GM21381 (cell line): ENCODE measurements around the gene INHBB.

Experiments
- ATAC-seq: cut with Tn5 transposase; IDR thresholded peaks from one replicate; pipeline ENCODE4 v1.9.1; 2021; ENCODE audit warnings: mild to moderate bottlenecking, moderate library complexity; ENCODE audit not compliant: unreplicated experiment

The INHBB gene

DNA sequence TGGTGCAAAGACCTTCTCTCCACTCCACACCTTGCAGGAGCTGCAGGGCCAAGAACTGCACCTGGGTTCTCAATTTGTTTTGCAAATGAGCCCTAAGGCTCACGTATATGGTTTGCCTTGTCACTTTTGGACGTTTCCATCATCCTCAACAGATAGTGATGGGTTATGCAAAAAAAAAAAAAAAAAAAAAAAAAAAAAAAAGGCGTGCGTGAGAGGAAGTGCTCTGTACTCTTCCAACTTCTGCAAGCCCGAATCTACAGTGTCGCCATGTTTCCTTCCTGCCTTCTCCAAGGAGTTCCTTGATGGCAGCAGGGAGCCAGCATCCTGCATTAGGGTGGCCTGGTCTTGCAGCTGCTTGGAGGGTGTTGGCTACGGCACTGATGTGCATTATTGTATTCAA is 4.0 kb upstream of the INHBB start:
- ATAC-seq = no peak

DNA sequence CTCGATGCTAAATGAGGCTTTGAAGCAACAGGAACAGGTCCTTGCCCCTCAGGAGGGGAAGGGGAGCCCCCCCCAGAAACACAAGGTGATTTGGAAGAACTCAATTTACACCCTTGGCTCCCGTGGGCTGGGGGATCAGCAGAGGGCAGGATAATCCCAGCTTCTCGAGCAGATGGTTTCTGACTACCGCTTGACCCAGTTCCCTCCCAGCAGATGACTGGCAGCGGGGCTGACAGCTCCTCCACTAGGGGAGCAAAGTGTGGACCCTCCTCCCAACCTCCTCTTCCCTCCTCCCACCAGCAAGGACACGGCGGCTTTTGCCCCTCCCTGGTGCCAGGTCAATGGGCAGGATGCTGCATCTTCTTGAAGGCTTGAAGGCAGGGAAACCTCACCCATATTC is 3.5 kb upstream of the INHBB start:
- no peak for ATAC-seq

GRCh38 chr2:120343100-120343432 is 2.9 kb upstream of the INHBB start:
- no peak for ATAC-seq

DNA sequence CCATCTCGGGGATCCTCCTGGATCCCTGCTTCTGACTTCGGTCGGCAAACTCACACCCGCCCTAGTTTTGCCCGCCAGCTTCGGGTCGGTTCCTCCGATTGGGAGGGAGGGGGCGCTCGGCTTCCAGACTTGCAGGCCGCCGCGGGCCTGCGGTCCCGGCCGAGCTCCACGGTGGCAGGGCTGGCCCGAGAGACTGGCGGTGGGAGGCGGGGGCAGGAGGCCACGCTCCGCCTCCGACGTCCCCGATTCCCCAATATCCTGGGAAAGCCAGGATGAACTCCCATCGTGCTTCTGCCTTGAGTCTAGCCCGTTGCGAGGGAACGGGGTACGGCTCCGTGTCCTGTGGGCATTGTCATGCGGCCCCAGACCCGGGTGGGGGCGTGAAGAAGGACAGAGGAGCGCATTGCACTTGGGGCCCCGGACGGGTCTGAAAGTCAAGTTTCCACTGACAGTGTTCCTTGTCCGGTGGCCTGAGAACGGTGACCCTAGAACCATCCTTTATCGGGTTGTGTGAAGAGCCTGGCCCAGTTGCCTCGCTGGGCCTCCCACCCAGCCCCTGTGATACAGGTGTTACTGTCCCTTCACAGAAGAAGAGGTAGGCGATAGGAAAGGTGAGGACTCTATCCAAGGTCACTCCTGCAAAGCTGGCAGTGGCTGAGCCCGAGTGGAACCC is 2.4 kb upstream of the INHBB start:
- ATAC-seq = peak; percentile 40

GRCh38 chr2:120344214-120344975 is 1.5 kb upstream of the INHBB start:
- ATAC-seq = no peak

GRCh38 chr2:120344976-120345581 is 857 bp upstream of the INHBB start:
- ATAC-seq = no peak

DNA sequence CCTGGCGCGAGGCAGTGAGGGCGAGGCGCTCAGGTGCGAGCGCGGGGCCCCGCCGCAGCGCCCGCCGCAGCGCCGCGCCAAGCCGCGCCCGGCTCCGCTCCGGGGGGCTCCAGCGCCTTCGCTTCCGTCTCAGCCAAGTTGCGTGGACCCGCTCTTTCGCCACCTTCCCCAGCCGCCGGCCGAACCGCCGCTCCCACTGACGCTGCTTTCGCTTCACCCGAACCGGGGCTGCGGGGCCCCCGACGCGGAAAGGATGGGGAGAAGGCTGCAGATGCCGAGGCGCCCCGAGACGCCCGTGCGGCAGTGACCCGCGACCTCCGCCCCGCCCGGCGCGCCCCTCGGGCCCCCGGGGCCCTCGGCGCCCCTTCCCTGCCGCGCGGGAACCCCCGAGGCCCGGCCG is 328 bp upstream of the INHBB start:
- no peak for ATAC-seq

DNA sequence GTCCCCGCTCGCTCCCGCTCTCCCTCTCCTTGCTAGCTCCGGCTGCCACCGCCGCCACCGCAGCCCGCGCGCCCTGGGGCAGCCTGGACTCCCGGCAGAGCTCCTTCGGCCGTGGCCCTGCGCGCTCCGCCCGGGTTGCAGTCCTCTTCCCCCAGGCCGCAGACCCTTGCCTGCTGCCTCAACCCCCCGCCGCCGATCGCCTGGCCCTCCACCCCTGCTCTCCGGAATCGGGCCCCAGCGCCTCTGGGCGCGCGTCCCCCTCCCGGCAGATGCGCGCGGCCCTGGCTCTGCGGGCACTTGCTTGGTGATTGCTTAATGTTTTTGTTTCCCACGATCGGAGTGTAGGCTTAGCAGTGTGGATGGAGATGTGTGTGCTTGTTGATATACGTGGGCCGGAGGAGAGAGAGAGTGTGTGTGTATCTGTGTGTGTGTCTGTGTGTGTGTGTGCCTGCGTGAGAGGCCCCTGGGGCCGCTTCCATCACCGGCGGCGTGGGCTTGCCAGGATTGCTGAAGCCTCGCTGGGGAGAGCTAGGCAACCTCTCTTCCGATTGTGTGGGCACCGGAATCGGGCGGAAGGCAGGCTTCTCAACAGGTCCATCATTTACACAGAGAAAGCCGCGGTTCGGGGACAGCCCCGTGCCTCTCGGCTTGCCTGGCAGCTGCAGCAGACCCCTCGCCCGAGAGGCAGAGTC is 877 bp downstream of the INHBB start:
- ATAC-seq = no peak

- no peak for ATAC-seq
These were observed 1.6 kb downstream of the INHBB start for GRCh38 chr2:120347396-120348060.

GRCh38 chr2:120348134-120348736 is 2.3 kb downstream of the INHBB start:
- ATAC-seq = no peak

- ATAC-seq = no peak
These were observed 3.0 kb downstream of the INHBB start for GRCh38 chr2:120348737-120349439.

DNA sequence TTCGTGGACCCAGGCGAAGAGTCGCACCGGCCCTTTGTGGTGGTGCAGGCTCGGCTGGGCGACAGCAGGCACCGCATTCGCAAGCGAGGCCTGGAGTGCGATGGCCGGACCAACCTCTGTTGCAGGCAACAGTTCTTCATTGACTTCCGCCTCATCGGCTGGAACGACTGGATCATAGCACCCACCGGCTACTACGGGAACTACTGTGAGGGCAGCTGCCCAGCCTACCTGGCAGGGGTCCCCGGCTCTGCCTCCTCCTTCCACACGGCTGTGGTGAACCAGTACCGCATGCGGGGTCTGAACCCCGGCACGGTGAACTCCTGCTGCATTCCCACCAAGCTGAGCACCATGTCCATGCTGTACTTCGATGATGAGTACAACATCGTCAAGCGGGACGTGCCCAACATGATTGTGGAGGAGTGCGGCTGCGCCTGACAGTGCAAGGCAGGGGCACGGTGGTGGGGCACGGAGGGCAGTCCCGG is 3.5 kb downstream of the INHBB start:
- ATAC-seq = no peak

DNA sequence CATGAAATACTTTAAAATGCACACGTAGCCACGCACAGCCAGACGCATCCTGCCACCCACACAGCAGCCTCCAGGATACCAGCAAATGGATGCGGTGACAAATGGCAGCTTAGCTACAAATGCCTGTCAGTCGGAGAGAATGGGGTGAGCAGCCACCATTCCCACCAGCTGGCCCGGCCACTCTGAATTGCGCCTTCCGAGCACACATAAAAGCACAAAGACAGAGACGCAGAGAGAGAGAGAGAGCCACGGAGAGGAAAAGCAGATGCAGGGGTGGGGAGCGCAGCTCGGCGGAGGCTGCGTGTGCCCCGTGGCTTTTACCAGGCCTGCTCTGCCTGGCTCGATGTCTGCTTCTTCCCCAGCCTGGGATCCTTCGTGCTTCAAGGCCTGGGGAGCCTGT is 4.1 kb downstream of the INHBB start:
- no peak for ATAC-seq

GRCh38 chr2:120350801-120351320 is 4.9 kb downstream of the INHBB start:
- ATAC-seq = no peak

DNA sequence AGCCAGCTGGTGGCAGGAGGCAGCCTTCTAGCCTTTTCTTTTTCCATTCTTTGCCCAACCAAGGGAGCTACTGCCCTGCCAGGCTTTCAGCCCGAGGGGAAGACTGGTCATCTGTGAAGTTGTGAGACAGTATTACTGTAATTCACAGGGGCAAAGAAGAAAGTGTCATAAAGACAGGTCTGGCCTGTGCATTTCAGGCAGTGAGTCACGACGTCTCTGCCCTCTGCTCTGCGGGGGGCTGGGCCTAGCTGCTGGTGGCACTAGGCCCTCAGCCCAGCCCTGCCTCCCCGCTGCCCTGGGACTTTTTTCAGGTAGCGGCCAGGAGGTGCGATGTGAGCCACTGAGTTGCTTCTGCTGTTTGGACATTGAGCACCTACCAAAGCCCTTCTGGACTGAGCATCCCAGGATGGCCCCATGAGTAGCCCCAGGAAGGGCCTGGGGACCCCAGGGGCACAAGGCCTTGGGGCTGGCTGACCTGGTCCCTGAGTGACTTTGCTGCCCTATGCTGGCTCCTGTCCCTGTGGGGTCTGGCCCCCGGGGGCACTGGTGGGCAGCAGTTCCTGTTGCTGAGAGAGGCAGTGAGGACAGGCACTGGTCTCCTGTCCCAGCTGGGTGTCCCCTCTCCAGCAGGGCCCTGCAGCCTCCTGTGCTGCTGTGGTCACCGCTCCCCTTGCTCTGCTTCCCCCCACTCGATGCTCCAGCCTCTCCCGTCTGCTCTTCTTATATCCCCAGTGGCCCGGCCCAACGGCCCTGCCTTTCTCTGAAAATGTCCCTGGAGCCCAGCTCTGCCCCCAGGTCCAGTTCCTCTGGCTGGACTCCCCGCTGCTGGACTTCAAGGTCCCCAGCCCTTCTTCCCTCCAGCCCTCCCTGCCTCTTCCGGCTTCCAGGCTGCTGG is 7.0 kb downstream of the INHBB start:
- no peak for ATAC-seq

DNA sequence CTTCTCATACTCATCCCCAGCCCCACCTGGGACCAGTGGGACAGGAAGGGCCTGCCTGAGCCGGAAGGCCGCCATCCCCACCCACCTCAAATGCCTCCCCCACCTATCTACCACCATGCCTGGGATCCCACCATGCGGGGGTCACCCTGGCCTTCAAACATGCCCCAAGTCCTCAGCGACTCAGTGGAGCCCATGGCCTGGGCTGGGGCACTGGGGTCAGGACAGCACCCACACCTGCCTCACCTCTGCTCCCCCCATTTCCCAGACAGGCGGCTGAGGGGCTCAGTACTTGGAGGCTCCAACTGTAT is 7.6 kb downstream of the INHBB start:
- no peak for ATAC-seq

DNA sequence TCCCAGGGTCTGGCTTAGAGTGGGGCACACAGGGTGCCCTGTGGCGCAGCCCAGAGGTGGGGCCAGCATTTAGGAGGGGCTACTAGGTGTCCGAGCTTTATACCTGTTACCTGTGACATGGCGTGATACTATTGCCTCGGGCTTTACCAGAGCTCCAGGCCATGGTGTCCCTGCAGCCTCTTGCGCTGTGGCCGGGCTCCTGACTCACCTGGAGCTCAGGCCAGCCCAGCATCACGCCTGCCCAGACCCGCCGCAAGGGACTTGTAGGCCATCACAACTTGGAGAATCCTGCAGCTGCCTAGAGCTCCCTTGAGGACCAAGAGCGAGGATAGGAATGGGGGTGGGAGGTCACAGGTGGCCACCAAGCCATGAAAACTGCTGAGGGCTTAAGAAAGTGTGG is 8.0 kb downstream of the INHBB start:
- no peak for ATAC-seq

GRCh38 chr2:120354467-120354866 is 8.5 kb downstream of the INHBB start:
- no peak for ATAC-seq
